HG03175 (cell line): ENCODE data around the gene HPCAL1.

Experiments used
- ATAC-seq: cut with Tn5 transposase; IDR thresholded peaks from one replicate; pipeline ENCODE4 v1.9.1; 2021; ENCODE audit warnings: mild to moderate bottlenecking, moderate library complexity; ENCODE audit not compliant: unreplicated experiment

Gene HPCAL1

DNA sequence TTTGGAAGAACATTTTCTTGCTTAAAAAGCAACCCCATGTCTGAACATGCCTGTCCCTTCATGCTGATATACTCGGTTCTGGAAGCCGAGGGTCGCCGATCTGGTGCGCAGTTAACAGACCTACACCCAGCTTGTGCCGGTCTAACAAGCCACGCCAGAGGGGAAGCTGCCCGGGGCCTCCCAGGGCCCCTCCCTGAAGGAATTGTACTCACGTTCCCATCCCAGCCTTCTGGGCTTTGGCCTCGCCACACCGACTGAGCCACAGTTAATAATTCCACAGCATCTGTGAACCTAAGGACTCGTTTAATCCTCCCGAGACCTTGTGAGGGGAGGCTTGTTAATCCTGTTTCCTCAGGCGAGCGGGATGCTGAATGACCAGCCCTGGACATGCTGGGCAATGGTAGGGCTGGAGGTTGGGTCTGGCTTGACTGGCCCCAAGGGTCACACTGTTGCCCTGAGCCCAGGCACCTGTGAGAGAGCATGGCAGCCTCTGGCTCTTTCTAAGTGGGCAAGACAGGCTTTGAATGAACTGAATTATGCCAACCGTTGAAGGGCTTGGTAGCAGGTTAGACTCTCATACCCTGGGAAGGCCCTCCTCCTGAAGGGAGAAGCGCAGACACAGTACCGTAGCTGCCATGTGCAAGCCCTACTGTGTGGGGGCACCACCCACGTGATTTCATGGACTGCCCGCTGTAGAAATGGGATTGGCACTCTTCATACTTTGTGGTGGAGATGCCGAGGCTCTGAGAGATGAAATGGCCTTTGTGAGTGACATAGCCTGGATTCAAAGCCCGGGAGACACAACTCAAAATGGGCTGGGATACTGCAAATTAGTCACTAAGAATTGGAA, 173.3 kb downstream of the HPCAL1 start:
- ATAC-seq: no peak

DNA sequence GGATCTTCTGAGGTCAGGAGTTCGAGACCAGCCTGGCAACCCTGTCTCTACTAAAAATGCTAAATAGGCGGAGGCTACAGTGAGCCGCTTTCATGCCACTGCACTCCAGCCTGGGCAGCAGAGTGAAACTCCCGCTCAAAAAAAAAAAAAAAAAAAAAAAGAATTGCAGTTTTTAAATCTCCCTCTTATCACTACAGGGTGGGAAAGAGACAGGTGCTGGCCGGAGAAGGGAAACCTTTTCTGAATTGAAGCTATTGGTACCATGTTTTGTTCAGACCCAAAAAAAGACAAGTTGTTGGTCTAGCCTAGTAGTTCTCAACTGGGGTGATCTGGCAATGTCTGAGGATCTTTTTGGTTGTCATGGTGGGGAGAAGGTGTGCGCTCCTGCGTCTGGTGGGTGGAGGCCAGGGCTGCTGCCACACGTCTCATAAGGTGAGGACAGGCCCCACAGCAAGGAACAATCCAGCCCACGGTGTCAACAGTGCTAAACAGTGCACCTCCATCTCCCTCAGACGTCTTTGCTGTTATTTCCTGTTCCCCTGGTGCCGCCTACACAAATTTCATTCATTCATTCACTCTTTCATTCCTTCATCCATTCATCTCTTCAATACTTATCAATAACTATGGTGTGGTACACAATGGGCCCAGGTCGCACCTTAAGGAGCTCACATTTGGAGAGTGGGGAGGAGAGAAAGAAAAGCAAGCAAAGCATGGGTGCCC, 174.2 kb downstream of the HPCAL1 start:
- ATAC-seq: no peak
